Activated T-cell treated with anti-CD3 and anti-CD28 coated beads, Interleukin-2, amount 50 U/mL, for 72 hours (primary cell): Measurements from ENCODE around the gene LUC7L3. TPM values are rescaled to one million over a fixed set of nuclear protein-coding genes. Genes with fewer than 3 reads are reported as not detected.
A peak's percentile ranks its signal among the peaks of the same experiment; 100 is the strongest.

Source experiments
- ATAC-seq, 2 donors: fragments of 150-1000 bp; cut with Tn5 transposase; replicated peaks in 1 of 2; 2 replicates each; pipeline ENCODE4 v1.10.0; 2021; ENCODE audit warnings: moderate library complexity in 2 of 2, mild to moderate bottlenecking in 1 of 2
- DNase-seq, 2 donors: peaks; one replicate each; pipeline ENCODE4 v3.0.0; 2021 to 2022; ENCODE audit warnings: mixed read lengths in 1 of 2
- H3K27ac Mint-ChIP-seq: one replicate; pipeline ENCODE4 v1.8.0; 2022; ENCODE audit warnings: mild to moderate bottlenecking, moderate library complexity, mixed read lengths
- H3K27me3 Mint-ChIP-seq: one replicate; pipeline ENCODE4 v1.8.0; 2022; ENCODE audit warnings: low read depth, mixed read lengths
- H3K36me3 Mint-ChIP-seq, 2 donors: one replicate each; pipeline ENCODE4 v1.8.0; 2022; ENCODE audit warnings: mixed read lengths in 2 of 2, mild to moderate bottlenecking in 1 of 2; ENCODE audit not compliant: insufficient read depth in 2 of 2
- H3K4me1 Mint-ChIP-seq: one replicate; pipeline ENCODE4 v1.8.0; 2022; ENCODE audit warnings: low read depth, mixed read lengths
- H3K4me3 Mint-ChIP-seq, 2 donors: one replicate each; pipeline ENCODE4 v1.8.0; 2022; ENCODE audit warnings: mild to moderate bottlenecking in 2 of 2, mixed read lengths in 2 of 2, moderate library complexity in 2 of 2
- H3K9me3 Mint-ChIP-seq, 2 donors: one replicate each; pipeline ENCODE4 v1.8.0; 2022; ENCODE audit warnings: mixed read lengths in 2 of 2
- total RNA-seq, 2 donors: library from RNA; stranded (reverse); gene quantifications; one replicate each; pipeline ENCODE4 v1.2.3, GENCODE V29; 2022

Gene LUC7L3
- total RNA-seq, 2 donors from 2014 or later = 148 to 190 TPM

GRCh38 chr17:50689956-50690886 is 29.2 kb upstream of the LUC7L3 start:
- peaks cover 0 to 5% of the 10 kb centered on the region in 2 donors for H3K36me3 Mint-ChIP-seq
- no peaks in the 10 kb centered on the region for H3K27me3 Mint-ChIP-seq
- H3K4me1 Mint-ChIP-seq = peaks cover under 1% of the 10 kb centered on the region

DNA sequence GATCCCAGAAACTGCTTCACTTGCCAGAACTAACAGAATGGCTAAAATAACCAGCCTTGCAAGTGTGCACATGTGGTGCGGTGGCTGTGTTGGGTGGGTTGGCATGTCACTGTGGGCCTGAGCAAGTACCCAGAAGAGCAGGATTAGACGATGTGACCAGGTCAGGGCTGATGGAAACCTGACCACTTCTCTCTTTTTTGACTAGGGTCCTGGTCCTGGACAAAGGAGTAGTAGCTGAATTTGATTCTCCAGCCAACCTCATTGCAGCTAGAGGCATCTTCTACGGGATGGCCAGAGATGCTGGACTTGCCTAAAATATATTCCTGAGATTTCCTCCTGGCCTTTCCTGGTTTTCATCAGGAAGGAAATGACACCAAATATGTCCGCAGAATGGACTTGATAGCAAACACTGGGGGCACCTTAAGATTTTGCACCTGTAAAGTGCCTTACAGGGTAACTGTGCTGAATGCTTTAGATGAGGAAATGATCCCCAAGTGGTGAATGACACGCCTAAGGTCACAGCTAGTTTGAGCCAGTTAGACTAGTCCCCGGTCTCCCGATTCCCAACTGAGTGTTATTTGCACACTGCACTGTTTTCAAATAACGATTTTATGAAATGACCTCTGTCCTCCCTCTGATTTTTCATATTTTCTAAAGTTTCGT is 28.4 kb upstream of the LUC7L3 start:
- Mint-ChIP-seq H3K27ac (no peak overlapping the region), H3K9me3 (no peaks in the 10 kb centered on the region), H3K4me3 (no peak overlapping the region), H3K27me3 (no peaks in the 10 kb centered on the region), H3K36me3 (peaks cover 0 to 10% of the 10 kb centered on the region in 2 donors), H3K4me1 (peaks cover 6% of the 10 kb centered on the region)
- ATAC-seq = no peak
- no peak for DNase-seq

More at GRCh38 chr17:50689956-50690886, 29.2 kb upstream of the LUC7L3 start:
- Mint-ChIP-seq H3K4me3 (no peak overlapping the region), H3K9me3 (no peaks in the 10 kb centered on the region), H3K27ac (no peak overlapping the region)
- DNase-seq (no peak), ATAC-seq (no peak)

- peaks cover 0 to 16% of the 10 kb centered on the region in 2 donors for H3K36me3 Mint-ChIP-seq
- no peaks in the 10 kb centered on the region for H3K27me3 Mint-ChIP-seq
- ATAC-seq = no peak
- no peaks in the 10 kb centered on the region for H3K9me3 Mint-ChIP-seq
- H3K4me3 Mint-ChIP-seq = no peak overlapping the region
- peaks cover 6% of the 10 kb centered on the region for H3K4me1 Mint-ChIP-seq
- DNase-seq = no peak
- H3K27ac Mint-ChIP-seq = no peak overlapping the region
Measured at GRCh38 chr17:50691550-50692447, 27.6 kb upstream of the LUC7L3 start.

DNA sequence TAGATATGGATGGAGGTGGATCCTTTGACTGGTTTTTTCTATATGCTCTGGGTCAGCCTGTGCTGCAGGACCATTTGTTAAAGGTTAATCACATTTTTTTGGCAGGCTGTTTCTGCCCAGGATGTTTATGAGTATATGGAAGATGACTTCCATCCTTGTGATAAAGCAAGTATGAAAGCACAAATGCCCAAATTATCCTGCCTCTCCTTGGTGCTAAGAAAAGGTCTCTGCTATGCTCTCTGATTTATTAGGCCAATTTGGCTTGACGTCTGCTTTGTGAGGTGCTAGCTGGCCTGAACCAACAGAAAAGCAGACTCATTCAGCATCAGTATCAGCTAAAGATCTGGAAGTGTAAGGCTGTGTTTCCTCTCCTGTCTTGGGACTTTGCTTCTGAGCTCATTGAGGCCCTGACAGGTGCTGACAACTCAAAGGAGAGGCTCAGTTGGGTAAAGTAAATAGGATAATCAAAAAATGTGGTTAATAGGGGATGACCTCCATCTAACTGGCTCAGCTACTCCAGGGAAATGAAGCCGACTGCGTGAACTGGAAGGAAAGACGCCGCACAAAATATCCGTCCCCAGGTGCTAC is 26.9 kb upstream of the LUC7L3 start:
- H3K9me3 Mint-ChIP-seq = no peaks in the 10 kb centered on the region
- H3K4me3 Mint-ChIP-seq = no peak overlapping the region
- ATAC-seq (no peak), DNase-seq (no peak)
- H3K27me3 Mint-ChIP-seq = no peaks in the 10 kb centered on the region
- H3K36me3 Mint-ChIP-seq = peaks cover 0 to 21% of the 10 kb centered on the region in 2 donors
- H3K4me1 Mint-ChIP-seq = peaks cover 10% of the 10 kb centered on the region
- no peak overlapping the region for H3K27ac Mint-ChIP-seq

GRCh38 chr17:50693036-50693682 is 26.2 kb upstream of the LUC7L3 start:
- Mint-ChIP-seq H3K9me3 (no peaks in the 10 kb centered on the region), H3K27me3 (no peaks in the 10 kb centered on the region), H3K36me3 (peaks cover 0 to 21% of the 10 kb centered on the region in 2 donors), H3K27ac (no peak overlapping the region), H3K4me1 (peaks cover 10% of the 10 kb centered on the region), H3K4me3 (no peak overlapping the region)
- ATAC-seq (no peak), DNase-seq (no peak)

GRCh38 chr17:50696365-50696879 is 23.0 kb upstream of the LUC7L3 start:
- Mint-ChIP-seq H3K4me3 (no peak overlapping the region), H3K4me1 (peaks cover 15% of the 10 kb centered on the region), H3K27ac (peak overlapping the region; percentile 88), H3K36me3 (peaks cover 4 to 32% of the 10 kb centered on the region in 2 donors), H3K9me3 (no peaks in the 10 kb centered on the region), H3K27me3 (no peaks in the 10 kb centered on the region)
- no peak for DNase-seq
- no peak for ATAC-seq

GRCh38 chr17:50697062-50697461 is 22.3 kb upstream of the LUC7L3 start:
- no peaks in the 10 kb centered on the region for H3K27me3 Mint-ChIP-seq
- peaks cover 4 to 32% of the 10 kb centered on the region in 2 donors for H3K36me3 Mint-ChIP-seq

DNA sequence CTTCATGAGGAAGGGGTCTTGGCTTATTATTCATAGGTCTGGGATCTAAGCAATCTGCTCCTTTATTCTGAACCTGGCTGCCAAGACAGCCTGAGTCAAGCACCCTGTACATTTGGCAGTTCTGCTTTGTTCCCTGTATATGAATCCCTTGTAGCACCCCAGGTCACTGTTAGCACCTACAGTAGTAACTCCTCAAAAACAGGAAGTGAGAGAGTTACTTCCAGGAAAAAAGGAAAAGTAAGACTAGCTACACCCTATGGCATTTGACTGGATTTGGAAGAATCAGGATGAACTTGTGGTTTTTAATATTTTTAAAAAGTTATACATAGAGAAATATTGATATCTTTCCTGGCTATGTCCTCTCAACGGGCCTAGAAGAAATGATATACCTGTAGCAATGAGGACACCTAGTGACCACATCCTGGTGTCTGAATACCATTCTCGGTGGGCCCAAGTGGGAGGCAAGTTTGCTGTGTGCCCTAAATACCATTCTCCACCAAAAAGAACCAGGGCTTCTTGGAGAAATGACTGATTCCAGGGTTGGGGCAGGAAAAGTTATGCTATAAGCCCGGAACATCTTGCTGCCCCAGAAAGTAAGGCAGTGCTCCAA is 21.6 kb upstream of the LUC7L3 start:
- ATAC-seq (no peak), DNase-seq (no peak)
- H3K4me3 Mint-ChIP-seq = no peak overlapping the region
- H3K27ac Mint-ChIP-seq = peak overlapping the region; percentile 66
- H3K4me1 Mint-ChIP-seq = peaks cover 26% of the 10 kb centered on the region
- H3K36me3 Mint-ChIP-seq = peaks cover 4 to 32% of the 10 kb centered on the region in 2 donors
- no peaks in the 10 kb centered on the region for H3K27me3 Mint-ChIP-seq
- H3K9me3 Mint-ChIP-seq = no peaks in the 10 kb centered on the region

More at GRCh38 chr17:50697062-50697461, 22.3 kb upstream of the LUC7L3 start:
- Mint-ChIP-seq H3K9me3 (no peaks in the 10 kb centered on the region), H3K27ac (peak overlapping the region; percentile 66), H3K4me1 (peaks cover 22% of the 10 kb centered on the region), H3K4me3 (no peak overlapping the region)
- ATAC-seq (no peak), DNase-seq (no peak)

DNA sequence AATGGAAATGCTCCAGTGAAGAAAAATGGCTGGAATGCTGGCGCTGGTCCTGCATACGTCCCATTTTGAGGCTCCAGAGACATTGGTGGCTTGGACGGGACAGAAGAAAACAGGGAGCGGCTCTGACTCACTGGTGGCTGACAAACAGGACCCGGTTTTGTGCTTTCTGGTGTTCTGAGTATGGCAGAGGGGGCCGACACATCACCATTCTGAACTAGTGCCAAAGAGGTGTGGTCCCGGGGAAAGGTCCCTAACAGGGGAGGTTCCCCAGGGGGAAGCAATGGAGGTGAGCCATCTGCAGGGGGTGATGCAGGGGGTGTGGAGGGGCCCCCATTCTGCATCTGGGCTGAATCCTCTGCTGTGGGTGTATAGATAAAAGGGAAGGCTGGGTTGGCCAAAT is 20.0 kb upstream of the LUC7L3 start:
- H3K36me3 Mint-ChIP-seq = peaks cover 6 to 35% of the 10 kb centered on the region in 2 donors
- H3K27me3 Mint-ChIP-seq = no peaks in the 10 kb centered on the region
- no peaks in the 10 kb centered on the region for H3K9me3 Mint-ChIP-seq
- DNase-seq (no peak), ATAC-seq (no peak)
- H3K4me1 Mint-ChIP-seq = peaks cover 42% of the 10 kb centered on the region
- H3K27ac Mint-ChIP-seq = no peak overlapping the region
- H3K4me3 Mint-ChIP-seq = no peak overlapping the region

GRCh38 chr17:50703162-50703561 is 16.2 kb upstream of the LUC7L3 start:
- H3K36me3 Mint-ChIP-seq = peaks cover 7 to 19% of the 10 kb centered on the region in 2 donors
- DNase-seq = no peak
- no peak for ATAC-seq
- H3K4me1 Mint-ChIP-seq = peaks cover 53% of the 10 kb centered on the region
- H3K27me3 Mint-ChIP-seq = no peaks in the 10 kb centered on the region
- H3K4me3 Mint-ChIP-seq = peak overlapping the region in 1 of 2 donors; percentile 1
- no peaks in the 10 kb centered on the region for H3K9me3 Mint-ChIP-seq
- H3K27ac Mint-ChIP-seq = peak overlapping the region; percentile 49

GRCh38 chr17:50707289-50708049 is 11.9 kb upstream of the LUC7L3 start, which contains the start of gene ANKRD40:
Gene ANKRD40, minus strand, starts transcription at chr17:50707914. Its CDS starts 260 bp downstream, at chr17:50707654.
- H3K27me3 Mint-ChIP-seq = no peaks in the 10 kb centered on the region
- peak within 1 kb of the TSS; percentile 84 to 87 for H3K4me3 Mint-ChIP-seq
- H3K27ac Mint-ChIP-seq = peak within 1 kb of the TSS; percentile 93
- H3K36me3 Mint-ChIP-seq = peaks cover 3 to 8% of the 10 kb centered on the region in 2 donors
- ATAC-seq (peak; percentile 90 to 91), DNase-seq (peak; percentile 90 to 95)
- H3K4me1 Mint-ChIP-seq = peaks cover 61% of the 10 kb centered on the region
- H3K9me3 Mint-ChIP-seq = no peaks in the 10 kb centered on the region
